ENCODE measurements around the gene FAM107B.

DNA sequence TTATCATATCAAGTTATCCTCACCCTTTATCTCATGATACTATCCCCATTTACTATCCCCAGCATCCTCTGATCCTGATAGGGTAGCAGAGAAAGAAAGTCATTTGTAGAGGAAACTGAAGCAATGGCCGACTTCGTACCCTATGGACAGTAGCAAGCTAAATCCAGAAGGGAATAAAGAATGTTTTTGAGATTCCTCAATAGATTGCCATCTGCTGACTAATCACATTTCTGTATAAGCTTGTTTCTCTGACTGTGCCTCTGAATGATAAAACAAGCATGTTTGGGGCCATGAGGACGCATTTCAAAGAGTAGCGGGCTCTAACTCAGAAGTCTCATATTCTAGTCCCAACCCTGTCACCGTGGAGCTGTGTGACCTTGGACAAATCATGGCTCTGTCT is 13.2 kb upstream of the FAM107B start:
- TF ChIP-seq POLR2A (IDR thresholded peaks at IDR 0.05) = no peak
- TF ChIP-seq, protein P1, sequence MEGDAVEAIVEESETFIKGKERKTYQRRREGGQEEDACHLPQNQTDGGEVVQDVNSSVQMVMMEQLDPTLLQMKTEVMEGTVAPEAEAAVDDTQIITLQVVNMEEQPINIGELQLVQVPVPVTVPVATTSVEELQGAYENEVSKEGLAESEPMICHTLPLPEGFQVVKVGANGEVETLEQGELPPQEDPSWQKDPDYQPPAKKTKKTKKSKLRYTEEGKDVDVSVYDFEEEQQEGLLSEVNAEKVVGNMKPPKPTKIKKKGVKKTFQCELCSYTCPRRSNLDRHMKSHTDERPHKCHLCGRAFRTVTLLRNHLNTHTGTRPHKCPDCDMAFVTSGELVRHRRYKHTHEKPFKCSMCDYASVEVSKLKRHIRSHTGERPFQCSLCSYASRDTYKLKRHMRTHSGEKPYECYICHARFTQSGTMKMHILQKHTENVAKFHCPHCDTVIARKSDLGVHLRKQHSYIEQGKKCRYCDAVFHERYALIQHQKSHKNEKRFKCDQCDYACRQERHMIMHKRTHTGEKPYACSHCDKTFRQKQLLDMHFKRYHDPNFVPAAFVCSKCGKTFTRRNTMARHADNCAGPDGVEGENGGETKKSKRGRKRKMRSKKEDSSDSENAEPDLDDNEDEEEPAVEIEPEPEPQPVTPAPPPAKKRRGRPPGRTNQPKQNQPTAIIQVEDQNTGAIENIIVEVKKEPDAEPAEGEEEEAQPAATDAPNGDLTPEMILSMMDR (IDR thresholded peaks at IDR 0.05) = no peak

Data from thyroid gland (tissue), 4 donors.